GM23338 (cell line): Measurements from ENCODE around the gene SERPINB10.

Experiments used
- CREB1 ChIP-seq: fragments of 250-450 bp; sonication (Bioruptor Pico); IDR thresholded peaks from 2 replicates; pipeline ENCODE4 v1.5.0; 2020; ENCODE audit warnings: low read depth, mild to moderate bottlenecking, moderate library complexity
- CTCF ChIP-seq, 2 experiments: fragments of 200-600 bp in 1 of 2; sonication (generic) in 1 of 2; conservative IDR thresholded peaks; 2 replicates each; pipeline versions ENCODE4 v1.5.1 to v1.6.1; 2016 to 2017; ENCODE audit warnings: antibody characterized with exemption in 2 of 2, low read depth in 2 of 2, mild to moderate bottlenecking in 2 of 2, moderate library complexity in 1 of 2
- ETS1 ChIP-seq: IDR thresholded peaks from 2 replicates; pipeline ENCODE4 v1.6.1; 2016; ENCODE audit warnings: antibody characterized with exemption
- EZH2 ChIP-seq: fragments of 200-600 bp; sonication (generic); IDR thresholded peaks from one replicate; pipeline ENCODE4 v1.8.0; 2017; ENCODE audit warnings: antibody characterized with exemption, mild to moderate bottlenecking, low read depth; ENCODE audit not compliant: unreplicated experiment
- EZH2phosphoT487 ChIP-seq: fragments of 200-600 bp; sonication (generic); IDR thresholded peaks from one replicate; pipeline ENCODE4 v1.8.1; 2018; ENCODE audit warnings: antibody characterized with exemption; ENCODE audit not compliant: unreplicated experiment
- JUNB ChIP-seq: IDR thresholded peaks from one replicate; pipeline ENCODE4 v1.6.1; 2016; ENCODE audit warnings: antibody characterized with exemption; ENCODE audit not compliant: unreplicated experiment
- NANOG ChIP-seq: IDR thresholded peaks from 2 replicates; pipeline ENCODE4 v1.6.1; 2016; ENCODE audit warnings: antibody characterized with exemption, borderline replicate concordance
- POLR2AphosphoS5 ChIP-seq: IDR thresholded peaks from 2 replicates; pipeline ENCODE4 v1.6.1; 2016; ENCODE audit warnings: antibody characterized with exemption, low read depth
- STAT1 ChIP-seq: IDR thresholded peaks from one replicate; pipeline ENCODE4 v1.6.1; 2016; ENCODE audit warnings: antibody characterized with exemption; ENCODE audit not compliant: unreplicated experiment
- ZNF114 ChIP-seq: fragments of 250-450 bp; sonication (Bioruptor Pico); IDR thresholded peaks from 2 replicates; pipeline ENCODE4 v1.5.0; 2020; ENCODE audit warnings: mild to moderate bottlenecking, moderate library complexity
- ZNF331 ChIP-seq: fragments of 250-450 bp; sonication (Bioruptor Pico); IDR thresholded peaks from 2 replicates; pipeline ENCODE4 v1.5.0; 2020; ENCODE audit warnings: low read depth, mild to moderate bottlenecking, moderate library complexity
- TF ChIP-seq, protein P1 (sequence below): IDR thresholded peaks from one replicate; pipeline ENCODE4 v1.6.1; 2018; ENCODE audit warnings: antibody characterized with exemption; ENCODE audit not compliant: unreplicated experiment

- TF ChIP-seq CTCF (conservative IDR thresholded peaks at IDR 0.05; ENCODE audit: low read depth in 2 of 2) (no peak), ZNF331 (CRISPR knock-in tag) (no peak), EZH2phosphoT487 (no peak), EZH2 (no peak), CREB1 (CRISPR knock-in tag) (no peak), JUNB (no peak), POLR2AphosphoS5 (no peak), NANOG (no peak), ETS1 (no peak), ZNF114 (CRISPR knock-in tag) (no peak), STAT1 (no peak)
- TF ChIP-seq, protein P1, sequence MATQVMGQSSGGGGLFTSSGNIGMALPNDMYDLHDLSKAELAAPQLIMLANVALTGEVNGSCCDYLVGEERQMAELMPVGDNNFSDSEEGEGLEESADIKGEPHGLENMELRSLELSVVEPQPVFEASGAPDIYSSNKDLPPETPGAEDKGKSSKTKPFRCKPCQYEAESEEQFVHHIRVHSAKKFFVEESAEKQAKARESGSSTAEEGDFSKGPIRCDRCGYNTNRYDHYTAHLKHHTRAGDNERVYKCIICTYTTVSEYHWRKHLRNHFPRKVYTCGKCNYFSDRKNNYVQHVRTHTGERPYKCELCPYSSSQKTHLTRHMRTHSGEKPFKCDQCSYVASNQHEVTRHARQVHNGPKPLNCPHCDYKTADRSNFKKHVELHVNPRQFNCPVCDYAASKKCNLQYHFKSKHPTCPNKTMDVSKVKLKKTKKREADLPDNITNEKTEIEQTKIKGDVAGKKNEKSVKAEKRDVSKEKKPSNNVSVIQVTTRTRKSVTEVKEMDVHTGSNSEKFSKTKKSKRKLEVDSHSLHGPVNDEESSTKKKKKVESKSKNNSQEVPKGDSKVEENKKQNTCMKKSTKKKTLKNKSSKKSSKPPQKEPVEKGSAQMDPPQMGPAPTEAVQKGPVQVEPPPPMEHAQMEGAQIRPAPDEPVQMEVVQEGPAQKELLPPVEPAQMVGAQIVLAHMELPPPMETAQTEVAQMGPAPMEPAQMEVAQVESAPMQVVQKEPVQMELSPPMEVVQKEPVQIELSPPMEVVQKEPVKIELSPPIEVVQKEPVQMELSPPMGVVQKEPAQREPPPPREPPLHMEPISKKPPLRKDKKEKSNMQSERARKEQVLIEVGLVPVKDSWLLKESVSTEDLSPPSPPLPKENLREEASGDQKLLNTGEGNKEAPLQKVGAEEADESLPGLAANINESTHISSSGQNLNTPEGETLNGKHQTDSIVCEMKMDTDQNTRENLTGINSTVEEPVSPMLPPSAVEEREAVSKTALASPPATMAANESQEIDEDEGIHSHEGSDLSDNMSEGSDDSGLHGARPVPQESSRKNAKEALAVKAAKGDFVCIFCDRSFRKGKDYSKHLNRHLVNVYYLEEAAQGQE, result no peak
Observed at GRCh38 chr18:63928331-63928730, 20.6 kb downstream of the SERPINB10 start.
